ENCODE data around the gene DNAL4. TPM values are rescaled to one million over a fixed set of nuclear protein-coding genes. Genes with fewer than 3 reads are reported as not detected.

DNAL4 gene
- total RNA-seq, 1 donor: 3.0 TPM

GRCh38 chr22:38831166-38831945, 37.4 kb upstream of the DNAL4 start:
- no peak overlapping the region for H3K4me3 ChIP-seq (ENCODE audit: low read length)
- H3K9me3 ChIP-seq (ENCODE audit: low read depth, low read length): no peaks in the 10 kb centered on the region
- H3K27me3 ChIP-seq (ENCODE audit: insufficient read depth, low read length): no peaks in the 10 kb centered on the region
- H3K4me1 ChIP-seq (ENCODE audit: insufficient read depth, low read length): no peaks in the 10 kb centered on the region

GRCh38 chr22:38830845-38831108, 36.8 kb upstream of the DNAL4 start:
- no peak overlapping the region for H3K4me3 ChIP-seq (ENCODE audit: low read length)
- H3K9me3 ChIP-seq (ENCODE audit: low read depth, low read length): no peaks in the 10 kb centered on the region
- no peaks in the 10 kb centered on the region for H3K4me1 ChIP-seq (ENCODE audit: insufficient read depth, low read length)
- no peaks in the 10 kb centered on the region for H3K27me3 ChIP-seq (ENCODE audit: insufficient read depth, low read length)

- H3K27me3 ChIP-seq (ENCODE audit: insufficient read depth, low read length): no peaks in the 10 kb centered on the region
- H3K4me1 ChIP-seq (ENCODE audit: insufficient read depth, low read length): no peaks in the 10 kb centered on the region
- no peak overlapping the region for H3K4me3 ChIP-seq (ENCODE audit: low read length)
- no peaks in the 10 kb centered on the region for H3K9me3 ChIP-seq (ENCODE audit: low read depth, low read length)
These were observed 36.3 kb upstream of the DNAL4 start for GRCh38 chr22:38830026-38830844.

GRCh38 chr22:38829485-38829884, 35.5 kb upstream of the DNAL4 start:
- no peaks in the 10 kb centered on the region for H3K27me3 ChIP-seq (ENCODE audit: insufficient read depth, low read length)

GRCh38 chr22:38828616-38829205, 34.8 kb upstream of the DNAL4 start:
- no peak overlapping the region for H3K4me3 ChIP-seq (ENCODE audit: low read length)
- H3K27me3 ChIP-seq (ENCODE audit: insufficient read depth, low read length): no peaks in the 10 kb centered on the region
- no peaks in the 10 kb centered on the region for H3K4me1 ChIP-seq (ENCODE audit: insufficient read depth, low read length)
- no peaks in the 10 kb centered on the region for H3K9me3 ChIP-seq (ENCODE audit: low read depth, low read length)

More at GRCh38 chr22:38829485-38829884, 35.5 kb upstream of the DNAL4 start:
- Histone ChIP-seq H3K4me1 (ENCODE audit: insufficient read depth, low read length) (no peaks in the 10 kb centered on the region), H3K9me3 (ENCODE audit: low read depth, low read length) (no peaks in the 10 kb centered on the region), H3K4me3 (ENCODE audit: low read length) (no peak overlapping the region)

GRCh38 chr22:38828191-38828590, 34.2 kb upstream of the DNAL4 start:
- H3K27me3 ChIP-seq (ENCODE audit: insufficient read depth, low read length): no peaks in the 10 kb centered on the region
- H3K9me3 ChIP-seq (ENCODE audit: low read depth, low read length): no peaks in the 10 kb centered on the region
- no peaks in the 10 kb centered on the region for H3K4me1 ChIP-seq (ENCODE audit: insufficient read depth, low read length)
- no peak overlapping the region for H3K4me3 ChIP-seq (ENCODE audit: low read length)

GRCh38 chr22:38827510-38827909, 33.6 kb upstream of the DNAL4 start:
- Histone ChIP-seq H3K4me1 (ENCODE audit: insufficient read depth, low read length) (no peaks in the 10 kb centered on the region), H3K27me3 (ENCODE audit: insufficient read depth, low read length) (no peaks in the 10 kb centered on the region), H3K9me3 (ENCODE audit: low read depth, low read length) (no peaks in the 10 kb centered on the region), H3K4me3 (ENCODE audit: low read length) (no peak overlapping the region)

GRCh38 chr22:38826801-38827200, 32.9 kb upstream of the DNAL4 start:
- Histone ChIP-seq H3K4me1 (ENCODE audit: insufficient read depth, low read length) (no peaks in the 10 kb centered on the region), H3K9me3 (ENCODE audit: low read depth, low read length) (no peaks in the 10 kb centered on the region), H3K4me3 (ENCODE audit: low read length) (no peak overlapping the region), H3K27me3 (ENCODE audit: insufficient read depth, low read length) (no peaks in the 10 kb centered on the region)

GRCh38 chr22:38826386-38826785, 32.4 kb upstream of the DNAL4 start:
- H3K4me3 ChIP-seq (ENCODE audit: low read length): no peak overlapping the region
- no peaks in the 10 kb centered on the region for H3K4me1 ChIP-seq (ENCODE audit: insufficient read depth, low read length)
- H3K27me3 ChIP-seq (ENCODE audit: insufficient read depth, low read length): no peaks in the 10 kb centered on the region
- H3K9me3 ChIP-seq (ENCODE audit: low read depth, low read length): no peaks in the 10 kb centered on the region

GRCh38 chr22:38824585-38824984, 30.6 kb upstream of the DNAL4 start:
- H3K4me1 ChIP-seq (ENCODE audit: insufficient read depth, low read length): no peaks in the 10 kb centered on the region
- H3K4me3 ChIP-seq (ENCODE audit: low read length): no peak overlapping the region
- no peaks in the 10 kb centered on the region for H3K27me3 ChIP-seq (ENCODE audit: insufficient read depth, low read length)
- H3K9me3 ChIP-seq (ENCODE audit: low read depth, low read length): no peaks in the 10 kb centered on the region

GRCh38 chr22:38823637-38824036, 29.7 kb upstream of the DNAL4 start:
- Histone ChIP-seq H3K4me3 (ENCODE audit: low read length) (no peak overlapping the region), H3K4me1 (ENCODE audit: insufficient read depth, low read length) (no peaks in the 10 kb centered on the region), H3K27me3 (ENCODE audit: insufficient read depth, low read length) (no peaks in the 10 kb centered on the region), H3K9me3 (ENCODE audit: low read depth, low read length) (no peaks in the 10 kb centered on the region)

- H3K4me3 ChIP-seq (ENCODE audit: low read length): no peak overlapping the region
- no peaks in the 10 kb centered on the region for H3K4me1 ChIP-seq (ENCODE audit: insufficient read depth, low read length)
- H3K9me3 ChIP-seq (ENCODE audit: low read depth, low read length): no peaks in the 10 kb centered on the region
- H3K27me3 ChIP-seq (ENCODE audit: insufficient read depth, low read length): no peaks in the 10 kb centered on the region
These were observed 29.1 kb upstream of the DNAL4 start for GRCh38 chr22:38823076-38823475.

GRCh38 chr22:38820020-38820419, 26.1 kb upstream of the DNAL4 start:
- no peaks in the 10 kb centered on the region for H3K4me1 ChIP-seq (ENCODE audit: insufficient read depth, low read length)
- no peaks in the 10 kb centered on the region for H3K9me3 ChIP-seq (ENCODE audit: low read depth, low read length)
- no peak overlapping the region for H3K4me3 ChIP-seq (ENCODE audit: low read length)
- H3K27me3 ChIP-seq (ENCODE audit: insufficient read depth, low read length): no peaks in the 10 kb centered on the region

- no peaks in the 10 kb centered on the region for H3K4me1 ChIP-seq (ENCODE audit: insufficient read depth, low read length)
- no peaks in the 10 kb centered on the region for H3K27me3 ChIP-seq (ENCODE audit: insufficient read depth, low read length)
- H3K4me3 ChIP-seq (ENCODE audit: low read length): no peak overlapping the region
- H3K9me3 ChIP-seq (ENCODE audit: low read depth, low read length): no peaks in the 10 kb centered on the region
These were observed 25.5 kb upstream of the DNAL4 start for GRCh38 chr22:38819387-38819940.

GRCh38 chr22:38817196-38817595, 23.3 kb upstream of the DNAL4 start:
- H3K4me3 ChIP-seq (ENCODE audit: low read length): no peak overlapping the region
- no peaks in the 10 kb centered on the region for H3K27me3 ChIP-seq (ENCODE audit: insufficient read depth, low read length)
- no peaks in the 10 kb centered on the region for H3K4me1 ChIP-seq (ENCODE audit: insufficient read depth, low read length)
- H3K9me3 ChIP-seq (ENCODE audit: low read depth, low read length): no peaks in the 10 kb centered on the region

Measured in mononuclear cell (primary cell).